K562 (cell line): ENCODE results near the gene SEMA5A. TPM values are rescaled to one million over a fixed set of nuclear protein-coding genes. Genes with fewer than 3 reads are reported as not detected.

Experiments
- ATAC-seq: fragments of 200-7000 bp; cut with Tn5 transposase; 3 replicates; pipeline ENCODE4 v1.9.1; 2020; ENCODE audit warnings: moderate library complexity
- BruUV-seq: library from RNA; stranded (reverse); fragments of 400-500 nt; replicated peaks from 2 replicates; lab custom pipeline; 2021; lab: Mats Ljungman, UMichigan
- CTCF ChIA-PET: fragments of 300-600 bp; formaldehyde crosslinking; extraction: SDS; loops from one replicate; lab custom pipeline; 2021; ENCODE audit warnings: low intra/inter-chr PET ratio; lab: Yijun Ruan, JAX
- POLR2A ChIA-PET: fragments of 300-600, 350-650 bp; sonication (Branson Sonifier 250); formaldehyde crosslinking; extraction: SDS; loops from one replicate; lab custom pipeline; 2021; ENCODE audit warnings: antibody characterized with exemption, inconsistent platforms; lab: Yijun Ruan, JAX
- DNase-seq, 4 experiments: peaks; one replicate each; pipeline versions ENCODE4 v3.0.0 to v3.0.0-alpha.2; 2011 to 2018; ENCODE audit warnings: low spot score in 3 of 4, mixed read lengths in 3 of 4; ENCODE audit errors: extremely low read depth in 1 of 4
- FAIRE-seq: peaks from 2 replicates; lab custom pipeline; 2011; peaks lifted over from hg19 to GRCh38; lab: Jason Lieb, UNC
- H2AFZ ChIP-seq: 2 replicates; pipeline ENCODE4 v1.6.0; 2011; ENCODE audit warnings: low read depth, low read length, control low read depth, inconsistent platforms
- H3K27ac ChIP-seq: fragments of 200-600 bp; 3 replicates; pipeline ENCODE4 v1.8.0; 2011; ENCODE audit warnings: low read depth, mild to moderate bottlenecking, control low read depth, inconsistent platforms, low read length, moderate library complexity, mixed read lengths; ENCODE audit errors: extremely low read depth
- H3K27me3 ChIP-seq, 2 experiments: fragments of 300-600 bp in 1 of 2; 2 replicates in 1 of 2; 3 replicates in 1 of 2; pipeline versions ENCODE4 v1.6.0 to v1.8.0; 2011; ENCODE audit warnings: inconsistent platforms in 2 of 2, low read length in 2 of 2, mild to moderate bottlenecking in 1 of 2, mixed read lengths in 1 of 2, moderate library complexity in 1 of 2; ENCODE audit not compliant: control insufficient read depth in 2 of 2, insufficient read depth in 2 of 2
- H3K36me3 ChIP-seq: fragments of 300-600 bp; 3 replicates; pipeline ENCODE4 v1.8.0; 2011; ENCODE audit warnings: mild to moderate bottlenecking, low read length, inconsistent platforms; ENCODE audit not compliant: control insufficient read depth, insufficient read depth
- H3K4me1 ChIP-seq, 2 experiments: fragments of 200-600 bp in 1 of 2; replicated peaks in 1 of 2; 2 replicates in 1 of 2; 3 replicates in 1 of 2; pipeline versions ENCODE4 v1.5.1 to v1.8.0; 2011; ENCODE audit warnings: inconsistent platforms in 2 of 2, low read length in 2 of 2, mild to moderate bottlenecking in 1 of 2, mixed read lengths in 1 of 2, moderate library complexity in 1 of 2; ENCODE audit not compliant: control insufficient read depth in 2 of 2, insufficient read depth in 2 of 2
- H3K4me2 ChIP-seq: 2 replicates; pipeline ENCODE4 v1.6.1; 2011; ENCODE audit warnings: low read length, control low read depth, inconsistent platforms, mixed read lengths; ENCODE audit not compliant: insufficient read depth
- H3K4me3 ChIP-seq: fragments of 200-600 bp; sonication (generic), shearing (Covaris generic); 2 replicates; pipeline ENCODE4 v1.5.1; 2016; ENCODE audit warnings: control low read depth, inconsistent platforms
- H3K79me2 ChIP-seq: fragments of 200-600 bp; 3 replicates; pipeline ENCODE4 v1.8.0; 2011; ENCODE audit warnings: low read length, inconsistent platforms; ENCODE audit not compliant: control insufficient read depth, insufficient read depth
- H3K9ac ChIP-seq, 2 experiments: 2 replicates each; pipeline versions ENCODE4 v1.6.0 to v1.6.1; 2011; ENCODE audit warnings: low read depth in 2 of 2, low read length in 2 of 2, control low read depth in 1 of 2, inconsistent platforms in 1 of 2, mild to moderate bottlenecking in 1 of 2, mixed read lengths in 1 of 2; ENCODE audit not compliant: insufficient read depth in 1 of 2
- H3K9me1 ChIP-seq: one replicate; pipeline ENCODE4 v1.6.0; 2011; ENCODE audit warnings: inconsistent platforms, mild to moderate bottlenecking, low read length, moderate library complexity; ENCODE audit not compliant: control insufficient read depth, insufficient read depth
- H3K9me3 ChIP-seq: replicated peaks from 2 replicates; pipeline ENCODE4 v1.5.1; 2011; ENCODE audit warnings: low read depth, low read length, inconsistent platforms; ENCODE audit not compliant: control insufficient read depth, insufficient read depth
- H4K20me1 ChIP-seq: replicated peaks from 2 replicates; pipeline ENCODE4 v1.6.1; 2011; ENCODE audit warnings: low read length, inconsistent platforms, mixed read lengths; ENCODE audit not compliant: control insufficient read depth, insufficient read depth
- COPS2 ChIP-seq: fragments of 450-650 bp; conservative IDR thresholded peaks from 2 replicates; pipeline ENCODE4 v1.6.1; 2016; ENCODE audit warnings: mild to moderate bottlenecking, moderate library complexity
- CREB5 ChIP-seq: fragments of 250-450 bp; sonication (Bioruptor Pico); IDR thresholded peaks from 2 replicates; pipeline ENCODE4 v1.5.0; 2020; ENCODE audit warnings: mild to moderate bottlenecking
- RBM25 ChIP-seq: fragments of 200-400 bp; formaldehyde crosslinking; IDR thresholded peaks from 2 replicates; pipeline ENCODE4 v1.6.1; 2018; ENCODE audit warnings: low read length, low read depth, moderate library complexity; ENCODE audit not compliant: severe bottlenecking
- SMARCB1 ChIP-seq: IDR thresholded peaks from 2 replicates; pipeline ENCODE4 v1.6.1; 2011; ENCODE audit warnings: improper control_type of control experiment, low read depth; ENCODE audit not compliant: insufficient read length
- ZNF316 ChIP-seq: fragments of 450-650 bp; IDR thresholded peaks from 2 replicates; pipeline ENCODE4 v1.6.1; 2016
- ZNF507 ChIP-seq: conservative IDR thresholded peaks from 2 replicates; pipeline ENCODE4 v1.6.1; 2017; ENCODE audit warnings: missing genetic modification characterization, missing compliant biosample characterization
- WGBS: fragments of 100-300 bp; shearing (Covaris generic); methylation state at CpG from one replicate; pipeline ENCODE4 v1.1.6; 2016; ENCODE audit warnings: low coverage, mixed read lengths; ENCODE audit not compliant: insufficient coverage; ENCODE audit errors: missing lambda C conversion rate; 5-methylcytosine and 5-hydroxymethylcytosine counted together
- in situ Hi-C: fragments of 300-500 bp; cut with MboI; formaldehyde crosslinking; loops from 4 replicates; pipeline ENCODE4 v1.15.0; 2018; ENCODE audit warnings: inconsistent platforms, mixed read lengths
- intact Hi-C: fragments of 100-400 bp; cut with micrococcal nuclease; formaldehyde crosslinking; loops from 2 replicates; pipeline ENCODE4 v1.14.2; 2022
- polyA plus RNA-seq, 8 experiments: library from polyadenylated mRNA; depleted of rRNA in 4 of 8; stranded (reverse) in 5 of 8; unstranded in 3 of 8; fragments of >200 nt; fragmentation: Nextera tagmentation in 2 of 8; fragmentation: Illumina TruSeq in 1 of 8; extraction: Ambion mirVana in 2 of 8; extraction: Trizol in 1 of 8; gene quantifications; 2 replicates each; pipeline versions ENCODE4 v1.2.1 to v1.2.3, GENCODE V29; 2011 to 2014; ENCODE audit warnings: inconsistent platforms in 1 of 8, missing spikeins in 1 of 8
- total RNA-seq, 7 experiments: library from RNA; depleted of rRNA in 6 of 7; stranded (reverse); fragments of >200 nt in 6 of 7; fragmentation: Illumina TruSeq in 2 of 7; extraction: Trizol in 2 of 7; gene quantifications; 2 replicates each; pipeline versions ENCODE4 v1.2.1 to v1.2.3, GENCODE V29; 2011 to 2021; ENCODE audit warnings: low replicate concordance in 1 of 7
- TF ChIP-seq, protein P1 (sequence below): fragments of 250-450 bp; sonication (Bioruptor Pico); IDR thresholded peaks from 2 replicates; pipeline ENCODE4 v1.8.0; 2022; ENCODE audit warnings: moderate library complexity, mild to moderate bottlenecking, inconsistent platforms

The SEMA5A gene
- total and polyA plus RNA-seq, 9 of the 15 experiments (the other 6 are each of a cell fraction or from before 2014, with no cell fraction given): 0.02 TPM; not detected in 8

GRCh38 chr5:9421884-9422283, 124.0 kb downstream of the SEMA5A start:
- intact Hi-C loops: no loop called here
- Histone ChIP-seq H3K27me3 (no peaks in the 10 kb centered on the region), H3K9me3 (no peaks in the 10 kb centered on the region; the same call in 1 of the 2 replicates), H3K27ac (no peak overlapping the region), H2AFZ (no peak overlapping the region), H3K79me2 (no peaks in the 10 kb centered on the region), H3K4me3 (no peak overlapping the region), H4K20me1 (no peaks in the 10 kb centered on the region), H3K36me3 (no peaks in the 10 kb centered on the region), H3K4me1 (no peaks in the 10 kb centered on the region), H3K9me1 (no peaks in the 10 kb centered on the region), H3K9ac (no peak overlapping the region), H3K4me2 (no peak overlapping the region)
- BruUV-seq: no TSS peak
- POLR2A ChIA-PET: interaction anchor here (1.0 kb wide), 1 partner anchor 171 kb away, joined by 3 read pairs; no protein-coding TSS in a partner anchor
- CTCF ChIA-PET: no interaction called here
- 0% methylated on average over 2 of the region's 2 CpGs for WGBS
- TF ChIP-seq ZNF316 (peak; percentile 17; the same call in 1 of the 2 replicates), RBM25 (no peak)
- no peak for FAIRE-seq
- no peak for ATAC-seq
- DNase-seq: no peak
- in situ Hi-C loops: no loop called here

DNA sequence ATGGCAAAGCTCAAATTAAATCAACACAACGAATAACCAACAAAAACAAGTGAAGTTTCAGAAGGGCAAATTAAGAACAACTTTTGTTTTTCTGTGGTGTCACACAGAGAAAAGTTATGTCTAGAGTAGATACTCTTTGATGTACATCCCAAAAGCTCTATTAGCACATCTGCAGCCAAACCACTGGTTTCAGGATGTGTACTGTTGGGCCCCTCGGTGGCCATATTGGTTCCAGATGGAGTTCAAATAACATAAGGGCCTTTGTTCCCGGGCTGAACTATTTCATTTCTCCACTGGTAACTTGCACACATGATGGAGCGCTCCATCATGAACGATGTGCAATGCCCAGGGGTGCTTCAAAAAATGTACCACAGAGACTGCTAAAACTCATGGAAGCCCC, 126.1 kb downstream of the SEMA5A start:
- CTCF ChIA-PET: no interaction called here
- Histone ChIP-seq H3K4me1 (no peaks in the 10 kb centered on the region), H2AFZ (no peak overlapping the region), H3K4me2 (no peak overlapping the region), H3K9me1 (no peaks in the 10 kb centered on the region), H3K27ac (no peak overlapping the region), H3K79me2 (no peaks in the 10 kb centered on the region), H4K20me1 (no peaks in the 10 kb centered on the region), H3K27me3 (no peaks in the 10 kb centered on the region), H3K36me3 (no peaks in the 10 kb centered on the region), H3K9me3 (no peaks in the 10 kb centered on the region; the same call in 1 of the 2 replicates), H3K4me3 (no peak overlapping the region), H3K9ac (no peak overlapping the region)
- no peak for ATAC-seq
- no TSS peak for BruUV-seq
- WGBS: 2% methylated on average over 5 of the region's 5 CpGs
- in situ Hi-C loops: no loop called here
- DNase-seq: no peak
- intact Hi-C loops: no loop called here
- POLR2A ChIA-PET: no interaction called here
- FAIRE-seq: no peak
- TF ChIP-seq CREB5 (CRISPR knock-in tag) (no peak), COPS2 (no peak), SMARCB1 (no peak), ZNF507 (no peak)
- TF ChIP-seq, protein P1, sequence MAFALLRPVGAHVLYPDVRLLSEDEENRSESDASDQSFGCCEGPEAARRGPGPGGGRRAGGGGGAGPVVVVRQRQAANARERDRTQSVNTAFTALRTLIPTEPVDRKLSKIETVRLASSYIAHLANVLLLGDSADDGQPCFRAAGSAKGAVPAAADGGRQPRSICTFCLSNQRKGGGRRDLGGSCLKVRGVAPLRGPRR: no peak
